K562 (cell line): ENCODE results near the gene PHPT1. TPM values are rescaled to one million over a fixed set of nuclear protein-coding genes. Genes with fewer than 3 reads are reported as not detected.

Experiments
- ATAC-seq: fragments of 200-7000 bp; cut with Tn5 transposase; 3 replicates; pipeline ENCODE4 v1.9.1; 2020; ENCODE audit warnings: moderate library complexity
- BruUV-seq: library from RNA; stranded (reverse); fragments of 400-500 nt; replicated peaks from 2 replicates; lab custom pipeline; 2021; lab: Mats Ljungman, UMichigan
- CTCF ChIA-PET: fragments of 300-600 bp; formaldehyde crosslinking; extraction: SDS; loops from one replicate; lab custom pipeline; 2021; ENCODE audit warnings: low intra/inter-chr PET ratio; lab: Yijun Ruan, JAX
- POLR2A ChIA-PET: fragments of 300-600, 350-650 bp; sonication (Branson Sonifier 250); formaldehyde crosslinking; extraction: SDS; loops from one replicate; lab custom pipeline; 2021; ENCODE audit warnings: antibody characterized with exemption, inconsistent platforms; lab: Yijun Ruan, JAX
- DNase-seq, 4 experiments: peaks; one replicate each; pipeline versions ENCODE4 v3.0.0 to v3.0.0-alpha.2; 2011 to 2018; ENCODE audit warnings: low spot score in 3 of 4, mixed read lengths in 3 of 4; ENCODE audit errors: extremely low read depth in 1 of 4
- FAIRE-seq: peaks from 2 replicates; lab custom pipeline; 2011; peaks lifted over from hg19 to GRCh38; lab: Jason Lieb, UNC
- H2AFZ ChIP-seq: 2 replicates; pipeline ENCODE4 v1.6.0; 2011; ENCODE audit warnings: low read depth, low read length, control low read depth, inconsistent platforms
- H3K27ac ChIP-seq: fragments of 200-600 bp; 3 replicates; pipeline ENCODE4 v1.8.0; 2011; ENCODE audit warnings: low read depth, mild to moderate bottlenecking, control low read depth, inconsistent platforms, low read length, moderate library complexity, mixed read lengths; ENCODE audit errors: extremely low read depth
- H3K27me3 ChIP-seq, 2 experiments: fragments of 300-600 bp in 1 of 2; 2 replicates in 1 of 2; 3 replicates in 1 of 2; pipeline versions ENCODE4 v1.6.0 to v1.8.0; 2011; ENCODE audit warnings: inconsistent platforms in 2 of 2, low read length in 2 of 2, mild to moderate bottlenecking in 1 of 2, mixed read lengths in 1 of 2, moderate library complexity in 1 of 2; ENCODE audit not compliant: control insufficient read depth in 2 of 2, insufficient read depth in 2 of 2
- H3K36me3 ChIP-seq: fragments of 300-600 bp; 3 replicates; pipeline ENCODE4 v1.8.0; 2011; ENCODE audit warnings: mild to moderate bottlenecking, low read length, inconsistent platforms; ENCODE audit not compliant: control insufficient read depth, insufficient read depth
- H3K4me1 ChIP-seq, 2 experiments: fragments of 200-600 bp in 1 of 2; replicated peaks in 1 of 2; 2 replicates in 1 of 2; 3 replicates in 1 of 2; pipeline versions ENCODE4 v1.5.1 to v1.8.0; 2011; ENCODE audit warnings: inconsistent platforms in 2 of 2, low read length in 2 of 2, mild to moderate bottlenecking in 1 of 2, mixed read lengths in 1 of 2, moderate library complexity in 1 of 2; ENCODE audit not compliant: control insufficient read depth in 2 of 2, insufficient read depth in 2 of 2
- H3K4me2 ChIP-seq: 2 replicates; pipeline ENCODE4 v1.6.1; 2011; ENCODE audit warnings: low read length, control low read depth, inconsistent platforms, mixed read lengths; ENCODE audit not compliant: insufficient read depth
- H3K4me3 ChIP-seq: fragments of 200-600 bp; sonication (generic), shearing (Covaris generic); 2 replicates; pipeline ENCODE4 v1.5.1; 2016; ENCODE audit warnings: control low read depth, inconsistent platforms
- H3K79me2 ChIP-seq: fragments of 200-600 bp; 3 replicates; pipeline ENCODE4 v1.8.0; 2011; ENCODE audit warnings: low read length, inconsistent platforms; ENCODE audit not compliant: control insufficient read depth, insufficient read depth
- H3K9ac ChIP-seq, 2 experiments: 2 replicates each; pipeline versions ENCODE4 v1.6.0 to v1.6.1; 2011; ENCODE audit warnings: low read depth in 2 of 2, low read length in 2 of 2, control low read depth in 1 of 2, inconsistent platforms in 1 of 2, mild to moderate bottlenecking in 1 of 2, mixed read lengths in 1 of 2; ENCODE audit not compliant: insufficient read depth in 1 of 2
- H3K9me1 ChIP-seq: one replicate; pipeline ENCODE4 v1.6.0; 2011; ENCODE audit warnings: inconsistent platforms, mild to moderate bottlenecking, low read length, moderate library complexity; ENCODE audit not compliant: control insufficient read depth, insufficient read depth
- H3K9me3 ChIP-seq: replicated peaks from 2 replicates; pipeline ENCODE4 v1.5.1; 2011; ENCODE audit warnings: low read depth, low read length, inconsistent platforms; ENCODE audit not compliant: control insufficient read depth, insufficient read depth
- H4K20me1 ChIP-seq: replicated peaks from 2 replicates; pipeline ENCODE4 v1.6.1; 2011; ENCODE audit warnings: low read length, inconsistent platforms, mixed read lengths; ENCODE audit not compliant: control insufficient read depth, insufficient read depth
- AFF1 ChIP-seq, 2 experiments: fragments of 450-650 bp; IDR thresholded peaks; 2 replicates each; pipeline ENCODE4 v1.6.1; 2018; ENCODE audit warnings: mild to moderate bottlenecking in 2 of 2, low read depth in 1 of 2; ENCODE audit not compliant: partially characterized antibody in 2 of 2
- GATAD2B ChIP-seq: fragments of 450-650 bp; IDR thresholded peaks from 2 replicates; pipeline ENCODE4 v1.6.1; 2017; ENCODE audit warnings: mild to moderate bottlenecking, borderline replicate concordance
- KAT7 ChIP-seq: sonication (generic); formaldehyde crosslinking; IDR thresholded peaks from 2 replicates; pipeline ENCODE4 v1.8.0; 2022; ENCODE audit warnings: missing genetic modification reagents, mild to moderate bottlenecking, borderline replicate concordance
- KDM5B ChIP-seq: fragments of 200-600 bp; sonication (generic); IDR thresholded peaks from 2 replicates; pipeline ENCODE4 v1.6.1; 2012; ENCODE audit warnings: low read depth, mild to moderate bottlenecking, moderate library complexity, low read length, control low read depth, inconsistent platforms; ENCODE audit not compliant: insufficient replicate concordance
- MAFK ChIP-seq: IDR thresholded peaks from 2 replicates; pipeline ENCODE4 v1.6.1; 2011; ENCODE audit warnings: low read length, improper control_type of control experiment
- NCOA1 ChIP-seq: fragments of 450-650 bp; IDR thresholded peaks from 2 replicates; pipeline ENCODE4 v1.6.1; 2016; ENCODE audit warnings: low read depth
- VEZF1 ChIP-seq: fragments of 200-800 bp; sonication (Bioruptor generic); IDR thresholded peaks from 2 replicates; pipeline ENCODE4 v1.6.1; 2017; ENCODE audit warnings: missing genetic modification characterization, missing compliant biosample characterization
- ZNF41 ChIP-seq: fragments of 250-450 bp; sonication (Bioruptor Pico); conservative IDR thresholded peaks from 2 replicates; pipeline ENCODE4 v1.4.0; 2020; ENCODE audit warnings: mild to moderate bottlenecking
- WGBS: fragments of 100-300 bp; shearing (Covaris generic); methylation state at CpG from one replicate; pipeline ENCODE4 v1.1.6; 2016; ENCODE audit warnings: low coverage, mixed read lengths; ENCODE audit not compliant: insufficient coverage; ENCODE audit errors: missing lambda C conversion rate; 5-methylcytosine and 5-hydroxymethylcytosine counted together
- in situ Hi-C: fragments of 300-500 bp; cut with MboI; formaldehyde crosslinking; loops from 4 replicates; pipeline ENCODE4 v1.15.0; 2018; ENCODE audit warnings: inconsistent platforms, mixed read lengths
- intact Hi-C: fragments of 100-400 bp; cut with micrococcal nuclease; formaldehyde crosslinking; loops from 2 replicates; pipeline ENCODE4 v1.14.2; 2022
- polyA plus RNA-seq, 8 experiments: library from polyadenylated mRNA; depleted of rRNA in 4 of 8; stranded (reverse) in 5 of 8; unstranded in 3 of 8; fragments of >200 nt; fragmentation: Nextera tagmentation in 2 of 8; fragmentation: Illumina TruSeq in 1 of 8; extraction: Ambion mirVana in 2 of 8; extraction: Trizol in 1 of 8; gene quantifications; 2 replicates each; pipeline versions ENCODE4 v1.2.1 to v1.2.3, GENCODE V29; 2011 to 2014; ENCODE audit warnings: inconsistent platforms in 1 of 8, missing spikeins in 1 of 8
- total RNA-seq, 7 experiments: library from RNA; depleted of rRNA in 6 of 7; stranded (reverse); fragments of >200 nt in 6 of 7; fragmentation: Illumina TruSeq in 2 of 7; extraction: Trizol in 2 of 7; gene quantifications; 2 replicates each; pipeline versions ENCODE4 v1.2.1 to v1.2.3, GENCODE V29; 2011 to 2021; ENCODE audit warnings: low replicate concordance in 1 of 7
- TF ChIP-seq, protein P1 (sequence below): fragments of 450-650 bp; IDR thresholded peaks from 2 replicates; pipeline ENCODE4 v1.6.1; 2016; ENCODE audit warnings: antibody characterized with exemption

The PHPT1 gene
- total and polyA plus RNA-seq, 9 of the 15 experiments (the other 6 are each of a cell fraction or from before 2014, with no cell fraction given), result 20.9 to 166 (median 129) TPM

GRCh38 chr9:136881691-136882108 is 32.5 kb downstream of the PHPT1 start (continued):
- TF ChIP-seq, protein P1, sequence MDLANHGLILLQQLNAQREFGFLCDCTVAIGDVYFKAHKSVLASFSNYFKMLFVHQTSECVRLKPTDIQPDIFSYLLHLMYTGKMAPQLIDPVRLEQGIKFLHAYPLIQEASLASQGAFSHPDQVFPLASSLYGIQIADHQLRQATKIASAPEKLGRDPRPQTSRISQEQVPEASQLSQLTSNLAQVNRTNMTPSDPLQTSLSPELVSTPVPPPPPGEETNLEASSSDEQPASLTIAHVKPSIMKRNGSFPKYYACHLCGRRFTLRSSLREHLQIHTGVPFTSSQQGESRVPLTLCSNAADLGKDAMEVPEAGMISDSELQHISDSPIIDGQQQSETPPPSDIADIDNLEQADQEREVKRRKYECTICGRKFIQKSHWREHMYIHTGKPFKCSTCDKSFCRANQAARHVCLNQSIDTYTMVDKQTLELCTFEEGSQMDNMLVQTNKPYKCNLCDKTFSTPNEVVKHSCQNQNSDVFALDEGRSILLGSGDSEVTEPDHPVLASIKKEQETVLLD, result no peak
- TF ChIP-seq VEZF1 (CRISPR knock-in tag), result peak; percentile 42; the same call in 1 of the 2 replicates
- peak; percentile 17 for TF ChIP-seq KDM5B

DNA sequence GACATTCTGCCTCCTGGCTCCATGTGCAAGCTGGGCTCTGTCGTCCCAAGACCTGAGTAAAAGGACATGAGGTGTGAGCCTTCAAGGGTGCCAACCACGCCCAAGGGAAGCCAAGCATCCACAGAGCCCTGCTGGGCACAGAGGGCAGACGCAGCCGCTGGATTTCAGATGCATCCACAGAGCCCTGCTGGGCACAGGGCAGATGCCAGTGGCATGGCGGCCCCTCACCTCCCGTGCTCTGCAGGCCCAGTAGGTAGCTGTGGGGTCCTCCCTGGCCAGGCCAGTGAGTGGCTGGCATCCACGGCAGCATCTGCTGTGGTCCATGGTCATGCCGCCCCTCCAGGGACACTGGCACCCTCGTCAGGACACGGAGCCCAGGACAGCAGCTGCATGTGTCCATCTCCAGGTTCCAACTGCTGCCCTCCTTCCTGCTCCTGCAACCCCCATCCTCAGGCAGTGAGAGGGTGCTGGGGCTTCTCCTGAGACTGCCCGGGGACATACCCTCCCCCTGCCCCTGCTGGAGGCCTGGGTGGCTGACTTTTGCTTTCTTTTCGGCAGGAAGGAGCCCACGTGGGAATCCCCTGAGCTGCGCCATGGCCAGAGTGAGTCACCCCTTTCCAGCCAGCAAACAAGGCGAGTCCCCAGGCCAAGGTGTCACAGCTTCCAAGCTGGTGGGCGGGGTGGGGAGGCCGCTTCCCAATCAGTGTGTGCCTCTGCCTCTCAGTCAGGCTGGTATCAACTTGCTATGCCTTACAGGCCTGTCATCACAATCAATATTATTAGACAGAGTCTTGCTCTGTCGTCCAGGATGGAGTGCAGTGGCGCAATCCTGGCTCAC is 33.1 kb downstream of the PHPT1 start:
- CTCF ChIA-PET, result no interaction called here
- Histone ChIP-seq H3K9me1 (peaks cover 2% of the 10 kb centered on the region), H3K4me3 (no peak overlapping the region), H3K27ac (peak overlapping the region; percentile 53; the same call in 1 of the 3 replicates), H3K79me2 (peaks cover 23% of the 10 kb centered on the region), H2AFZ (peak overlapping the region; percentile 66; the same call in 1 of the 2 replicates), H3K36me3 (peaks cover 6% of the 10 kb centered on the region; the same call in 1 of the 3 replicates), H4K20me1 (no peaks in the 10 kb centered on the region), H3K4me2 (peak overlapping the region; percentile 56), H3K9ac (peak overlapping the region; percentile 11 to 83; a peak in 2 of 4 replicates), H3K9me3 (no peaks in the 10 kb centered on the region), H3K27me3 (no peaks in the 10 kb centered on the region), H3K4me1 (peaks cover 21 to 53% of the 10 kb centered on the region in 2 experiments)
- no TSS peak for BruUV-seq
- FAIRE-seq, result peak; percentile 91
- peak; percentile 58 to 87 (median 67) for DNase-seq
- intact Hi-C loops, result no loop called here
- peak; percentile 37 for ATAC-seq
- POLR2A ChIA-PET, result interaction anchor here (0.6 to 2.2 kb wide), 12 partner anchors 10 to 155 kb away, joined by 3 to 15 read pairs (median 4); partner anchors contain the start of gene EDF1
- WGBS, result 26% methylated on average over 19 of the region's 19 CpGs
- in situ Hi-C loops, result no loop called here
- no peak for TF ChIP-seq AFF1 (IDR thresholded peaks at IDR 0.05; ENCODE audit: low read depth in 1 of 2, partially characterized antibody in 2 of 2)
- no peak for TF ChIP-seq MAFK
- TF ChIP-seq GATAD2B, result no peak
- no peak for TF ChIP-seq KAT7 (CRISPR knock-in tag)
- TF ChIP-seq NCOA1, result no peak
- no peak for TF ChIP-seq ZNF41 (CRISPR knock-in tag)
